ENCODE data around the gene TAF11L6.
"Not testable (repeated sequence)": the region's sequence is repeated elsewhere in the genome, so short reads cannot be mapped to it uniquely, and the experiment has no call there.

TAF11L6 gene
- total RNA-seq, result 0 reads per million in 4 donors

DNA sequence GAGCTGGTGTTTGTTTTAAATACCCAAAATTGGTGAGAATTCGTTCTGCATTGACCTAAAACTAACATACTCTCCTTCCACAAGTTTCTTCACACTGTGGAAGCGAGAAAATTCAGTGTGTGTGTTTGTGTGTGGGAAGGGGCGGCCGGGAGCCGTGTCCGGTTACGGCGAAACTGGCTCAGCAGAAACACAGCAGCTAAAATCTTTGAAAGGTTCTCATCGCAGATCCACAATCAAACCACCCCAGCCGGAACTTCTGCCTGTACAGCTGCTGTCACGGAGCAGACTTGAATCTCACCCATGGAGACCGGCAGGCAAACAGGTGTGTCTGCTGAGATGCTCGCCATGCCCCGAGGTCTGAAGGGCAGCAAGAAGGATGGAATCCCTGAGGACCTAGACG is at the start of gene TAF11L6:
TSS of gene TAF11L6 (plus strand) at position 301 of the 400 bp plus-strand sequence.
- DNase-seq, result not testable (repeated sequence)

DNA sequence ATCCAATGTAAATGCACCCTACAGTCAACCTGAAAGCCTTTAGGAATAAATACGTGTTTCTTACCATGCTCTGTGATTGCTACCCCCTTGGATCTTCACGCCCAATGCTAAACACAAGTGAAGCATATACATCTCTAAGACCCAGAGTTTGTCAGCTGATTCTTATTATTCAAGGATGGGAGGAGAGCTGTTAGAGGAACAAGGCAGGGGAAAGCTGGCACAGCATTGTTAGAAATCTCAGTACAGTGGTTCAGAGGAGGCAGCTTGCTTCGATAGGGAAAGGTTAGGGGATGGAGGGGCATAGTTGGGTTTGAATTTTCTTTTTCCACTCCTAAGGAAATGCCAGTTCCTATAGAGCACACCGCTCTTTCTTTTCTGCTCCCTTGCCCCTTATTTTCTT is 47.1 kb upstream of the TAF11L6 start:
- DNase-seq, result no peak

DNA sequence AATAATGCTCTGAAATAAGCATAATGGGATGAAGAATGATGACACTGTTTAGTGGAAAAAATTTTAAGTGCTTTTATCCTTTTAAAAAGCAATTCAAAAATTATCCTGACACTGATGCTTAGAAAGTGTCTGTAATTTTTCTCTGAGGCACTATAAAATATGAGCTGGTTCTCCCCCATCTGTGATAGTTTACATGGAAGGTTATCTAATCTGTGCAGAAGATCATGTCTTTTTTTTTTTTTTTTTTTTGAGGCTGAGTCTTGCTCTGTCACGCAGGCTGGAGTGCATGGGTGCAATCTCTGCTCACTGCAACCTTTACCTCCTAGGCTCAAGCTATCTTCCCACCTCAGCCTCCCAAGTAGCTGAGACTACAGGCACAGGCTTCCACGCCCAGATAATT is 45.7 kb upstream of the TAF11L6 start:
- DNase-seq, result no peak

GRCh38 chr5:17486464-17487173 is 41.9 kb upstream of the TAF11L6 start:
- DNase-seq, result not testable (repeated sequence)

DNA sequence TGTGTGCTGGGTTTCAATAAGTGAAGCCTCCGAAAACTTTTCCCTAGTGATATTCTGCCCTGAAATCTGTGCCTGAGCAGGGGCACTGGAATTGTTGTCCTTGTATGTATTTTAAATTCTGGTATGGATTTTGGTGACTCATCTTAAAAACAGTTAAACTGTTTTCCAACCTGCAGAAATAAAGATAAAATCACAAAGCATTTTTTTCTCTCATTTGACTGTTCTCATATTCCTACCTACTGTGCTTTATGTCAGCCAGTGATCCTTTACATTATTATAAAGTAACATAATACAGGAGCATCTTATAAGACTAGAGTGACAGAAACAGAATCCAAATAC is 41.3 kb upstream of the TAF11L6 start:
- no peak for DNase-seq

DNA sequence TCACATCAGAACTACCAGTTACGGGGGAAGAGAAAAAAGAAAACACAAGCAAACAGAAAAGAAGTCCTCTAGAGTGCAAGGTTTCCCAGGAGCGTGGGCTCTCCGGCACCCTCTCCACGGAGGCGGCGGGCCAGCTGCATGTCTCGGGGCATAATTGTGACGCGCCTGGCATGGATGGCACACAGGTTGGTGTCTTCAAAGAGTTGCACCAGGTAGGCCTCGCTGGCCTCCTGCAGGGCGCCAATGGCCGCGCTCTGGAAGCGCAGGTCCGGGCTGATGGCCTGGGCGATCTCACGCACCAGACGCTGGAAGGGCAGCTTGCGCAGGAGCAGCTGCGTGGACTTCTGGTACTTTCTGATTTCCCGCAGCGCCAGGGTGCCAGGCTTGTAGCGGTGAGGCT is 37.2 kb upstream of the TAF11L6 start:
- DNase-seq, result not testable (repeated sequence)

DNA sequence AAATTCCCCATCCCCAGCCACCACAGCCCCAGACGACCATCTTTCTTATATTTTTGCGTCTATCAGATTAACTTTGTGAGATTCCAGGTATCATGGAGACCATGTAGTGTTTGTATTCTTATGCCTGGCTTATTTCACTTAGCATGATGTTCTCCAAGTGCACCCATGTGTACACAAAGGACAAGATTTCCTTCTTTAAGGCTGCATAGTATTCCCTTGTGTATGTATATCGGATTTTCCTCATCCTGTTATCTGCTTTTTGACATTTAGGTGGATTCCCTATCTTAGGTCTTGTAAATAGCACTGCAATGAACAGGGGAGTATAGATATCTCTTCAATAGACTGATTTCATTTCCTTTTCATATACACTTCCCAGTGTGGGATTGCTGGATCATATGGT is 35.7 kb upstream of the TAF11L6 start:
- DNase-seq, result no peak

DNA sequence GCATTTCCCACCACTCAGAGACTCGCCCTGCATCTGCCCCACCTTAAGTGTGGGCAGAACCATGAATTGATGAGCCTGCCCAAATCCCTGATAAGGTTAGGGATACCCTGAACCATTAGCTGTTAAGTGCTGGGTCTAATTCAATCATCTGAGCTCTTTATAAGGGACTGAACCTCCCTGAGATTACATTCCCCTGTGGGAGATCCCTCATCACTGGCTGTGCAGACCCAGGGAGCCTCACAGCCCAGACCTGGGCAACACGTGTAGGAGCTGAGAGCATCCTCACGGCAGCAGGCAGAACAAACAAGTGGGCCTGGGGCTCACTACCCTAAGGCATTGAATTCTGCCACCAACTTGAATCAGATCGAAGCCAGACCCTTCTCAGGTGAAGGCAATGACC is 31.0 kb upstream of the TAF11L6 start:
- no peak for DNase-seq

- not testable (repeated sequence) for DNase-seq
Observed at GRCh38 chr5:17497931-17498330, 30.5 kb upstream of the TAF11L6 start, which contains the start of gene TAF11L2. Gene TAF11L2, plus strand, starts transcription at chr5:17498231.

DNA sequence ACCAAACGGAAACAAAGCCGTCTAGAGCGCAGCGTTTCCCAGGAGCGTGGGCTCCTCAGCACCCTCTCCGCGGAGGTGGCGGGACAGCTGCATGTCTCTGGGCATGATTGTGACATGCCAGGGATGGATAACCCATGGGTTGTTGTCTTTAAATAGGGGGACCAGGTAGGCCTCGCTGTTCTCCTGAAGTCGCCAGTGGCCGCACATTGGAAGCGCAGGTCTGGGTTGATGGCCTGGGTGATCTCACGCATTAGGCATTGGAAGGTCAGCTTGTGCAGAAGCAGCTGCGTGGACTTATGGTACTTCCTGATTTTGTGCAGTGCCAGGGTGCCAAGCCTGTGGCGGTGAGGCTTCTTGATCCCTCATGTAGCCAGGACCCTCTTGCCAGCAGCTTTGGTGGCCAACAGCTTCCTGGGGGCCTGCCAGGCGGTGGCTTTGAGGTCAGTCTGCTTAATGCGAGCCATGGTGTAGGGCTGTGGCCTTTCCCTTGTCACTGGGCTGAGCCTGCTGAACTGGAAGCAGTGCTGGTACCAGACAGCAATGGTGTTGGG is 16.6 kb upstream of the TAF11L6 start:
- DNase-seq, result no peak

DNA sequence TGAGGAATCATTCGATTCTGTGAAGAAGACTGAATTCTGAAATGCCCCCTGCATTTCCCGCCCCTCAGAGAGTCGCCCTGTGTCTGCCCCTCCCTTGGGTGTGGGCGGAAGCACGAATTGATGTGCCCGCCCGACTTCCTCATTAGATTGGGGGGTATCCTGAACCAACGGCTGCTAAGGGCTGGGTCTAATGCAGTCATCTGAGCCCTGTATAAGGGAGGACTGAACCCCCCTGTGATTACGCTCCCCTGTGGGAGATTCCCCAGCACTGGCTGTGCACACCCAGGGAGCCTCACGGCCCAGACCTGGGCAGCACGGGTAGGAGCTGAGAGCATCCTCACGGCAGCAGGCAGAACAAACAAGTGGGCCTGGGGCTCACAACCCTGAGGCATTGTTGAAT is 10.9 kb upstream of the TAF11L6 start:
- DNase-seq, result peak in 2 of 5 donors; percentile 2 to 16

- not testable (repeated sequence) for DNase-seq
Observed at GRCh38 chr5:17518067-17518466, 10.4 kb upstream of the TAF11L6 start, which contains the start of gene TAF11L3. Gene TAF11L3, plus strand, starts transcription at chr5:17518367.

DNA sequence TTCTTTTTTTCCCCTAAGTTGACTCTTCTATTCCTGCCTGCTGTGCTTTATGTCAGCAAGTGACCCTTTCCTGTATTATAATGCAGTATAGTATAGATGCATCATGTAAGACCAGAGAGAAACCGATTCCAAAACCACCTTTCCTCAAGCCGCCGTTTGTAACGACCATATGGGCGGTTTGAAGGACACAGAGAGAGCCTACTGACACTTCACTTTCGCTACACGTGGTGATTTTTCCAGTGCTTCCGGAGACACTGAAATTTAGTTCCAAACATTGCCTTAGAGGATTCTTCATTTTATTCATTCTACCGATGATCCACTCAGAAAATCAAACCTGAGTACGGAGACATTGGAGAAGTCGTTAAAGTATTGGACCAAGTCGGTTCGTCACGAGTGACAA is 9.0 kb upstream of the TAF11L6 start:
- not testable (repeated sequence) for DNase-seq

DNA sequence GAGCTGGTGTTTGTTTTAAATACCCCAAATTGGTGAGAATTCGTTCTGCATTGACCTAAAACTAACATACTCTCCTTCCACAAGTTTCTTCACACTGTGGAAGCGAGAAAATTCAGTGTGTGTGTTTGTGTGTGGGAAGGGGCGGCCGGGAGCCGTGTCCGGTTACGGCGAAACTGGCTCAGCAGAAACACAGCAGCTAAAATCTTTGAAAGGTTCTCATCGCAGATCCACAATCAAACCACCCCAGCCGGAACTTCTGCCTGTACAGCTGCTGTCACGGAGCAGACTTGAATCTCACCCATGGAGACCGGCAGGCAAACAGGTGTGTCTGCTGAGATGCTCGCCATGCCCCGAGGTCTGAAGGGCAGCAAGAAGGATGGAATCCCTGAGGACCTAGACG is 7.0 kb upstream of the TAF11L6 start, which contains the start of gene TAF11L4:
TSS of gene TAF11L4 (plus strand) at position 301 of the 400 bp plus-strand sequence.
- not testable (repeated sequence) for DNase-seq

DNA sequence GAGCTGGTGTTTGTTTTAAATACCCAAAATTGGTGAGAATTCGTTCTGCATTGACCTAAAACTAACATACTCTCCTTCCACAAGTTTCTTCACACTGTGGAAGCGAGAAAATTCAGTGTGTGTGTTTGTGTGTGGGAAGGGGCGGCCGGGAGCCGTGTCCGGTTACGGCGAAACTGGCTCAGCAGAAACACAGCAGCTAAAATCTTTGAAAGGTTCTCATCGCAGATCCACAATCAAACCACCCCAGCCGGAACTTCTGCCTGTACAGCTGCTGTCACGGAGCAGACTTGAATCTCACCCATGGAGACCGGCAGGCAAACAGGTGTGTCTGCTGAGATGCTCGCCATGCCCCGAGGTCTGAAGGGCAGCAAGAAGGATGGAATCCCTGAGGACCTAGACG is 3.5 kb upstream of the TAF11L6 start, which contains the start of gene TAF11L5:
TSS of gene TAF11L5 (plus strand) at position 301 of the 400 bp plus-strand sequence.
- DNase-seq, result not testable (repeated sequence)

- DNase-seq, result peak in 2 of 5 donors; percentile 5 to 16
Observed at GRCh38 chr5:17526504-17526903, 2.0 kb upstream of the TAF11L6 start.
